Activated CD4-positive, CD25-positive, alpha-beta regulatory T cell treated with anti-CD3 and anti-CD28 coated beads, Interleukin-2, amount 50 U/mL, for 16 hours (primary cell): ENCODE data around the gene ZNF548.
A peak's percentile ranks its signal among the peaks of the same experiment; 100 is the strongest.

Source experiments
- DNase-seq: peaks from one replicate; pipeline ENCODE4 v3.0.0-alpha.2; 2020; ENCODE audit warnings: low read depth, low spot score

Gene ZNF548

DNA sequence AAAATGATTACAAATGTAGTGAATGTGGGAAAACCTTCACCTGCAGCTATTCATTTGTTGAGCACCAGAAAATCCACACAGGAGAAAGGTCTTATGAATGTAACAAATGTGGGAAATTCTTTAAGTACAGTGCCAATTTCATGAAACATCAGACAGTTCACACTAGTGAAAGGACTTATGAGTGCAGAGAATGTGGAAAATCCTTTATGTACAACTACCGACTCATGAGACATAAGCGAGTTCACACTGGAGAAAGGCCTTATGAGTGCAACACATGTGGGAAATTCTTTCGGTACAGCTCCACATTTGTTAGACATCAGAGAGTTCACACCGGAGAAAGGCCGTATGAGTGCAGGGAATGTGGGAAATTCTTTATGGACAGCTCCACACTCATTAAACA, 9.2 kb downstream of the ZNF548 start:
- DNase-seq, result no peak

DNA sequence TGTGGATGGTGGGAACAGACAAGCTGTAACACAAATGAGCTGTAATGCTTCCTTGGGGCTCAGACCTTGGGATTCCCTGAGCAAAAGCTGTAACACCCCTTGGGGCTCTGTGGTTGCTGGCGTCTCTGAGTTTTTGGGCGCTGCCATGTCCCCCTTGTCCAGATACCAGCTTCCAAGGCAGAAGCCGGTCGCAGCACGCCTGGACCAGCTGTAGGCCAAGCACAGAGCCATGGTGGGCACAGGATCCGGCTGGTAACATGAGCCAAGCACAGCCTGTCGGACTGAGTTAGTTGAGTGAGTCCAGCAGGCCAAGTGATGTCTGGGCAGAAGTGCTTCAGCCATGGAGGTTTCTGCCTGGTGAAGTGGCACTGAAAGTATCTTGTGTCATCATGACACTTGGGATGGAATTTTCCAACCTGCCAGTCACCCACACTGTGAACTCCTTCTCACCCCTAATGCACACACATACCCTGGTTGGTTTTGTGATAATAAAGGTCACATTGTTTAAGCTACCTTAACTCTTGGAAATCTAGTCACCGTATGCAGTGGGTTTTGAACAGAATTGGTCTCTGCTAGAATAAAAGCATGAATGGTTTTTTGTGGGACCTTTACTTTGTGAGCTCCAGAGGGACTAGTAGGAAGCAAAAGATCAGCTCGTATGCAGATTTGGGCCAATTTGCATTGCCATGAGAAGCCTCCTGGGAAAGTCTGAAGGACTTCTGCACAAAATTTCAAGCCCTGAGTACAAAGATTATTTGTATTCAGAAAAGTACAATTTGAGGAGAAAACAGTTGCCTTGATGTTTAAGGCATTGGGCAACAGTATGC, 14.3 kb downstream of the ZNF548 start:
- no peak for DNase-seq

DNA sequence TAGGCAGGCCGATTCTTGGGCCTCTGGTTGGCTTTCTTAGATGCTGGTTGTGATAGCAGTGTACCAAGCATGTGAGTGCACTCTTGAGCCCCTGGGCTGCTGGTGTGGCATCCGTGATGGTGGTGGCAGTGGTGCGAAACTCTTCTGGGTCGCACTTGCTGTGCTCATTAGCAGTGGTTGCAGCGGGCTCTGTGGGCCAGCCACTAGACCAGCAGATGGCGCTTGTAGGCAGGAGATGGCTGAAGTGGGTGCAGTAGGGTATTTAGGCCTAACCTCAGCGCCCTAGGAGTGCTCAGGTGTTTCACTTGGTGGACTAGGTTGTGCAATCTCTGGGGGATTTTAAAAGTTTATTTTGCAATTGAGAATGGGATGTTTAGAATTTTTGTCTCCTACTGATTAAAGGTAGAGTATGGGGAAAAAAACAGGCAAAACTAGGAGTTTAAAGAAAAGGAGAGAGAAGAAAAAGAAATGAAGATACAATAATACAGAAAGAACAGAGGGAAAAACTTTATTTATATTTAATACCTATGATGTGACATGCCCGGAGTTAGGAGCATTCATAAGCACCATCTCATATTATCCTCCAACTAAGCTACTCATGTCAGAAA, 17.0 kb downstream of the ZNF548 start:
- peak; percentile 31 for DNase-seq

DNA sequence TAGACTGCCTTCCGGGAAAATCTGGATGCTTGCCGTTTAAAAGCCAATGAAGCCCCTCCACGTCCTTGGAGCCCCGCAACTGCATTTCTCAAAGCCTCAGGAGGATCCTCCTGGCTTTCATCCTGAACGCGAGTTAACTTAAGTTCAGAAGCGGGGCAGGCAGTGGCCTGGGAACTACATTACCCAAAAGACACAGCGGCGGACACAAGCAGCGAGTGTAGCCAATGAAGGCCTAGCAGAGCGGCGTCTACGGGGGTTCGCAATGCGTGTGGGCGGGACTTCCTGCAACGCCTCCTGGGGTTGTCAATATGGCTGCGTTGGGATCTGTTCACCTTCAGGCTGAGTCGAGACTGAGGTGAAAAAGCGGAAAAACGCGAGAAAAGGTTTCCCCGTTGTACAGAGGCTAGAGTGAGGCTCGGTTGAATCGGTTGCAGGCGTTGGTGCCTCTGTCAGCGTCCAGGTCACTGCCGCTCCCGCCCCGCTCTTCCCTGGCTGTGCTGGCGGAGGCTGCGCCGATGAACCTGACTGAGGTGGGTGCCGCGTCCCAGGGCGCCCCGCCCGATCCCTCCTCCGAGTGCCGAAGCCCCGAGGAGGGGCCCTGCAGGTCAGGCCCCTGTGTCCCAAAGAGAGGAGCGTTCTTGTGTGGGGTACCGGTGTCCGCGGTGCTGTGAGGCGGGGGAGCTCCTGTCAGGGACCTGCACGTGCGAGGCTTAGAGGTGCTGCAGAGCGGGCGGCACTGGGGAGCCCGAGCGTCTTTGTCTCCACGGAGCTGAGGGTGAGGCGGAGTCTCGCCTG, 21.4 kb downstream of the ZNF548 start, which contains the start of gene ZNF17:
Gene ZNF17 (plus strand): TSS at position 285 of the 795 bp plus-strand sequence. CDS start 2,455 bp downstream, outside the sequence.
- DNase-seq, result peak; percentile 88

DNA sequence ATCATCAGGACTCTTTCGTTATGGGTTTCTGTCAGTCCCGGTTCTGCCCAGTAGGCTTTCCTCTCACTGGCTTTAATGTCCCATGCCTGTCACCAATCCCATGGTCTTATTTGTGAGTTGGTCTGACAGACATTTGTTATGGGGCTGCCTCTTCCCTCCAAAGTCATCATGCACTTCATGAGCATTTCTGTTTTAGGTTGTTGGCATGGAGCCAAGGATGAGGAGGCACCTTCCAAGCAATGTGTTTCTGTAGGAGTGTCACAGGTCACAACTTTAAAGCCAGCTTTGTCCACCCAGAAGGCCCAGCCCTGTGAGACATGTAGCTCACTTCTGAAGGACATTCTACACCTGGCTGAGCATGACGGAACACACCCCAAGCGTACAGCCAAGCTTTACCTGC, 29.8 kb downstream of the ZNF548 start:
- no peak for DNase-seq

DNA sequence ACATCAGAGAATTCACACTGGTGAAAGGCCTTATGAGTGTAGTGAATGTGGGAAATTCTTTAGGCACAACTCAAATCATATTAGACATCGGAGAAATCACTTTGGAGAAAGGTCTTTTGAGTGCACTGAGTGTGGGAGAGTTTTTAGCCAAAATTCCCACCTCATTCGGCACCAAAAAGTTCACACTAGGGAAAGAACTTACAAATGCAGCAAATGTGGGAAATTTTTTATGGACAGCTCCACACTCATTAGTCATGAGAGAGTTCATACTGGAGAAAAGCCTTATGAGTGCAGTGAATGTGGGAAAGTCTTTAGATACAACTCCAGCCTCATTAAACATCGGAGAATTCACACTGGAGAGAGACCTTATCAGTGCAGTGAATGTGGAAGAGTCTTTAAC, 31.4 kb downstream of the ZNF548 start:
- DNase-seq, result no peak

DNA sequence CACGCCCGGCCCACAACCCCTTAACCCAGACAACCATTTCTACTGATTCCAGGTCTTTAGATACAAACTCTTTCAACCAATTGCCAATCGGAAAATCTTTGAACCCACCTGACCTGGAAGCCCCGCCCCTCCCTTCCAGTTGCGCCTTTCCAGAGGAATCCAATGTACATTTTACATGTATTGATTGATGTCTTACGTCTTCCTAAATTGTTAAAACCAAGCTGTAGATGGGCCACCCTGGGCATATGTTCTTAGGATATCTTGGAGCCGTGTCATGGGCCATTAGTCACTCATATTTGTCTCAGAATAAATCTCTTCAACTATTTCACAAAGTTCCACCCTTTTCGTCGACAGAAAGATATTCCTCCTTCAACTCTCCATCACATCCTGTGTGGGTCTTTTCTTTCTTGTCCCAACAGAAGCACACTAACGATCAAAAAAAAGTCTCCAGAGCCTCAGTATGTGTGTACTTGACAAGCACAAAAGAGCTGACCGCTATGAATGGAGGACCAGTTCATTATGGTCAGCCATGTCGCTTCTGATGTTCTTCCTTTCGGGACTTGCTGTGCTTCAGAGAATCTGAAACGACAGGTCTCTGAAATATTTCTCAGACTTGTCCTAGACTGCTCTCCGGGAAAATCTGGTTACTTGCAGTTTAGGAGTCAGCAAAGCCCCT, 44.9 kb downstream of the ZNF548 start:
- DNase-seq, result no peak

DNA sequence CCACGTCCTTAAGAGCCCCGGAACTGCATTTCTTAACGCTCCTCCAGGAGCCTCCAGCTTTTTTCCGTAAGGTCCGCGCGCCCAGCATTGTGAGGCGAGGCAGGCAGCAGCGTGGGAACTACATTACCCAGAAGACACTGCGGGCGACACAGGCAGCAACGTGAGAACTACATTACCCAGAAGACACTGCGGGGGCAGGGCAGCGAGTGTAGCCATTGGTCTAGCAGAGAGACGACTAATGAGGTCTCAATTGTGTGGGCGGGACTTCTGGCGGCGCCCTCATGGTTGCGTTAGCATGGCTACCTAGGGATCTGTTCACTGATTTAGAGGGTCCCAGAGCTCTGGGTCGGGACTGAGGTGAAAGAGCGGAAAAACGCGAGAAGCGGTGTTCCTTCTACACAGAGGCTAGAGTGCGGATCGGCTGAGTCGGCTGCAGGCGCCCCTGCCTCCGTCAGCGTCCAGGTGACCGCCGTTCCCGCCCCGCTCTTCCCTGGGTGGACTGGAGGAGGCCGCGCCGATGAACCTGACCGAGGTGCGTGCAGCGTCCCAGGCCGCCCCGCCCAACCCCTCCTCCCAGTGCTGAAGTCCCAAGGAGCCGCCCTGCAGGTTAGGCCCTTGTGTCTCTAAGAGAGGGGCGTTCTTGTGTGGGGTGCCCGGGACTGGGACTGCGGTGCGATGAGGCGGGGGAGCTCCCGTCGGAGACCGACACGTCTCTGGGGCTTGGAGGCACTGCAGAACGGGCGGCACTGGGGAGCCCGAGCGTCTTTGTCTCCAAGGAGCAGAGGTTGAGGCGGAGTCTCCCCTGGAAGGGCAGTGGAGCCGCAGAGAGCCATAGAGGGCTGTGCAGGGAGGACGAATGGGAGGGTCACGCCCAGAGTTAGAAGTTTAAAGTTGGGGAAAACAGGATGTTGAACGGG, 45.7 kb downstream of the ZNF548 start, which contains the start of gene ZNF749:
Gene ZNF749 (plus strand): TSS at position 264 of the 917 bp plus-strand sequence. CDS start 254 bp downstream, at position 518.
- peak; percentile 97 for DNase-seq

DNA sequence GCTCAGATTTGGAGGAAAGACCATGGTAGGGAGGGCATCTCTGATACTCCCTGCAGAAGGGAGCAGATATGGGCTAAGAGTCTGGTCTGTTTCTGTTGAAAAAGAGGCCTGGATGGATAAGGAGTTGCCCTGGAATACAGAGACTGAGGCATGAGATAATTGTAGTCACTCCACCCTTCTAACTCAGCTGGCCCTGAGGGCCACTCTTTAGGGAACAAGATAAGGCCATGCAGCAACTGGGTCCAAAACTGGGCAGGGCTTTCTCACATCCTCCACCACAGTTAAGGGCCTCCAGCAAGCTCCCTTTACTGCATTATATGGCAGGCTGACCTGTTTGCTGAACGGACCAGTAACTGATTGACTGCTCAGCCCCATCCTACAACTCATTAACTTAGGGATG, 46.8 kb downstream of the ZNF548 start:
- no peak for DNase-seq

DNA sequence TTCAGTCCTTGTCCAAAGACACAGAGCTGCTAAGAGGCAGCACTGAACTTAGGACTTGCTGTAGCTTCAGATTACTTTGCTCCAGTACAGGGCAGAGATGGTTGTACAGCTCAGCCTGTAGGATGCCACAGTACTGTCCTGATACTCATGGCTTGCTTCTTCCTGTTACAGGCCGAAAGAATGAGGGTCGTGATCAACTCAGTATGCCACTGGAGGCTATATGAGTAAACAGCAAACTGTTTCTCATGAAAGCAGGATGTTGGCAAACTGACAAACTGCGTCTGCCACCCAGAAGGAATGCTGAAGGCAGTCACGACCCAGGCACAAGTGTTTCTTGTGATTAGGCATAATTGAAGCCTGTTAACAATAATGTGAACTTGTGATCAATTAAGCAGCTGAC, 48.3 kb downstream of the ZNF548 start:
- DNase-seq, result no peak

DNA sequence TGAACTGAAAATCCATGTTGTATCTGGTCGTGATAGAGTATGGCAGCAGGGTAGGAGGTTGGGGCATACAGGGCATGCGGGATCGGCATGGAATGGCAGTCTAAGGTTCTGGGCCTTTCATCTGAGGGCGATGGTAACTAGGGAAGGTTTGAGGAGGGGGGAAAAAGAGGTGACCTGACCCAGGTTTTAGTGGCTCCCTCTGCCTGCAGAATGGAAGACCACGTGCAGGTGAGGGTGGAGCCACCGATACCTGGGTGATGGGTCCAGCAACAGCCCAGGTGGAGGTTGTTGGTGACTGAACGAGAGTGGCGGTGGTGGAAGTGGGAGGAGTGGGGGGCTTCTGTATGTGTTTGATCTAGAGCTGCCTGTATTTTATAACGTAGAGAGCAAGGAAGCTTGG, 49.3 kb downstream of the ZNF548 start:
- no peak for DNase-seq

DNA sequence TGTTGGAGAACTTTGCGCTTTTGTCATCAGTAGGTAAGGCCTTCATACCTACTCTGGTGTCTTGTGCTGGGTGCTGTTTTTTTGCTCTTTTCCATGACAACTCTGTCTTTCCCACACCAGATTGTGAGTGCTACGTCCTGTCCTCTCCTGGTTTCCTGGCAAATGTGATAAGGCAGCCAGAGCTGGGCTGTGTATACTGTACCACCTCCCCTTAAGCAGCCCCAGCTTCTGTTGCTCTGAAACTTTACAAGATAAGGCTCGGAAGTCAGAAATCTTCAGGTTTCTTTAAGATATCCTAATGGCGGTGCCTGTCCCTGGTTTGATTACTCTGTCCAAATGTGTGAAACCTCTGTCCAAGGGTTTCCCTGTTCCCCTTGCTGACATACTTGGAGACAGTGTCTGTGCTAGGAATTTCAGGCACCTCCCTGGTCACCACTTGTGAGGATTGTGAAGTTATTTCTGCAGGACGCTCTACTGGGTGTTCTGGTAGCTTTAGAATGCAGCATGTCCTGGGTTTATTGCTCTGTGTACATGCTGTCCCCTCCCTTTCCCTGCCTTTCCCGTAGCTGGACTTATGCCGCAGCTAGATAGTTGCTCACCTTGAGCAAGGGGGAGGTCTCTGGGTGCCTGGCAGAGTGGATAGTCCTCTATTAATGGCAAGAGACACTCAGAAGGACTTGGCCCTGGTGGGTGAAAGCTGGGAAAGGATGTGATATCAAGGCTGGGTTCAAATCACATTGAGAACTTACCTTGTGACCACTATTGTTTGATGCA, 52.5 kb downstream of the ZNF548 start:
- no peak for DNase-seq

DNA sequence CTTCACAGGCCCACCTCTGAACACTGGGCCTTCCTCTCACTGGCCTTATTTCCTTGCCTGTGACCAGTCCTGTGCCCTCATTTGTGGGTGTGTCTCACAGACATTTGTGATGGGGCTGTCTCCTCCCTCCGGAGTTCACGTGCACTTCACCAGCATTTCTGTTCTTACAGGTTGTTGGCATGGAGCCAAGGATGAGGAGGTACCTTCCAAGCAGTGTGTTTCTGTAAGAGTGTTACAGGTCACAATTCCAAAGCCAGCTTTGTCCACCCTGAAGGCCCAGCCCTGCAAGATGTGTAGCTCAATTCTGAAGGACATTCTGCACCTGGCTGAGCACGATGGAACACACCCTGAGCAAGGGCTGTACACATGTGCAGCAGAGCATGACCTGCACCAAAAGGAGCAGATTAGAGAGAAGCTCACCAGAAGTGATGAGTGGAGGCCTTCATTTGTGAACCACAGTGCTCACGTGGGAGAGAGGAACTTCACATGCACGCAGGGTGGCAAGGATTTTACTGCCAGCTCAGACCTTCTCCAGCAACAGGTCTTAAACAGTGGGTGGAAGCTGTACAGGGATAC, 53.6 kb downstream of the ZNF548 start:
- no peak for DNase-seq

DNA sequence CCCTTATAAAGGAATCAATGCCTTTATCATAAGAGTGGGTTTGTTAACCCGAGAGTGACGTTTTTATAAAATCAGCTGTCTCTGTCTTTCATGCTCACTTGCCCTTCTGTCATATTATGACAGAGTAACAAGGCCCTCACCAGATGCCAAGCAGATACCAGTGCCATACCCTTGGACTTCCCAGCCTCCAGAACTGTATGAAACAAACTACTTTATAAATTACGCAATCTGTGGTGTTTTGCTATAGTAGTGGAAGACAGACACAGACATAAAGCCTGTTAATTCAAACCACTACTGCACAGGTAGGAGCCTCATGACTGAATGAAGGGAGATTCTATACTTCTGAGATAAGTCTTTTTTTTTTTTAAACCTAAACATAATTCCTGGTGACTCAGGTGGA, 62.7 kb downstream of the ZNF548 start:
- DNase-seq, result no peak
